ENCODE measurements around the gene FCSK. TPM values are rescaled to one million over a fixed set of nuclear protein-coding genes. Genes with fewer than 3 reads are reported as not detected.

FCSK gene
- total RNA-seq, 1 donor: 11.9 TPM

- Histone ChIP-seq H3K4me3 (ENCODE audit: insufficient read depth, low read length) (no peak overlapping the region), H3K36me3 (ENCODE audit: insufficient read depth, low read length) (peaks cover 4% of the 10 kb centered on the region), H3K79me2 (ENCODE audit: insufficient read depth, low read length) (peaks cover 68% of the 10 kb centered on the region), H3K4me1 (ENCODE audit: insufficient read depth, low read length) (peaks cover 3% of the 10 kb centered on the region), H3K4me2 (ENCODE audit: insufficient read depth, low read length) (no peak overlapping the region), H3K27me3 (ENCODE audit: insufficient read depth, low read length) (no peaks in the 10 kb centered on the region), H3K27ac (ENCODE audit: low read depth, low read length) (no peak overlapping the region), H2AFZ (ENCODE audit: low read length) (no peak overlapping the region), H4K20me1 (ENCODE audit: insufficient read depth, low read length) (peaks cover 53% of the 10 kb centered on the region), H3K9me3 (ENCODE audit: low read depth, low read length) (no peaks in the 10 kb centered on the region)
- TF ChIP-seq CTCF (IDR thresholded peaks at IDR 0.05; ENCODE audit: extremely low read depth, low read depth, low read length): no peak
- DNase-seq (ENCODE audit: insufficient read length, low spot score, missing footprints): peak; percentile 46
Measured at GRCh38 chr16:70418274-70418992, 36.0 kb upstream of the FCSK start.

GRCh38 chr16:70418993-70419318, 35.4 kb upstream of the FCSK start:
- Histone ChIP-seq H2AFZ (ENCODE audit: low read length) (no peak overlapping the region), H3K36me3 (ENCODE audit: insufficient read depth, low read length) (peaks cover 4% of the 10 kb centered on the region), H4K20me1 (ENCODE audit: insufficient read depth, low read length) (peaks cover 53% of the 10 kb centered on the region), H3K27me3 (ENCODE audit: insufficient read depth, low read length) (no peaks in the 10 kb centered on the region), H3K9me3 (ENCODE audit: low read depth, low read length) (no peaks in the 10 kb centered on the region), H3K4me2 (ENCODE audit: insufficient read depth, low read length) (no peak overlapping the region), H3K79me2 (ENCODE audit: insufficient read depth, low read length) (peaks cover 68% of the 10 kb centered on the region), H3K4me3 (ENCODE audit: insufficient read depth, low read length) (no peak overlapping the region), H3K27ac (ENCODE audit: low read depth, low read length) (no peak overlapping the region), H3K4me1 (ENCODE audit: insufficient read depth, low read length) (peaks cover 5% of the 10 kb centered on the region)
- DNase-seq (ENCODE audit: insufficient read length, low spot score, missing footprints): peak; percentile 29
- no peak for TF ChIP-seq CTCF (IDR thresholded peaks at IDR 0.05; ENCODE audit: extremely low read depth, low read depth, low read length)

GRCh38 chr16:70419384-70420327, 34.7 kb upstream of the FCSK start:
- Histone ChIP-seq H3K4me3 (ENCODE audit: insufficient read depth, low read length) (no peak overlapping the region), H2AFZ (ENCODE audit: low read length) (no peak overlapping the region), H3K27me3 (ENCODE audit: insufficient read depth, low read length) (no peaks in the 10 kb centered on the region), H3K4me1 (ENCODE audit: insufficient read depth, low read length) (peaks cover 5% of the 10 kb centered on the region), H3K36me3 (ENCODE audit: insufficient read depth, low read length) (peaks cover 4% of the 10 kb centered on the region), H3K4me2 (ENCODE audit: insufficient read depth, low read length) (no peak overlapping the region), H3K27ac (ENCODE audit: low read depth, low read length) (no peak overlapping the region), H4K20me1 (ENCODE audit: insufficient read depth, low read length) (peaks cover 50% of the 10 kb centered on the region), H3K9me3 (ENCODE audit: low read depth, low read length) (no peaks in the 10 kb centered on the region), H3K79me2 (ENCODE audit: insufficient read depth, low read length) (peaks cover 66% of the 10 kb centered on the region)
- TF ChIP-seq CTCF (IDR thresholded peaks at IDR 0.05; ENCODE audit: extremely low read depth, low read depth, low read length): no peak
- DNase-seq (ENCODE audit: insufficient read length, low spot score, missing footprints): peak; percentile 61

GRCh38 chr16:70421014-70421413, 33.4 kb upstream of the FCSK start:
- no peak for DNase-seq (ENCODE audit: insufficient read length, low spot score, missing footprints)
- no peak overlapping the region for H2AFZ ChIP-seq (ENCODE audit: low read length)
- no peaks in the 10 kb centered on the region for H3K27me3 ChIP-seq (ENCODE audit: insufficient read depth, low read length)
- peaks cover 4% of the 10 kb centered on the region for H3K36me3 ChIP-seq (ENCODE audit: insufficient read depth, low read length)
- peaks cover 61% of the 10 kb centered on the region for H4K20me1 ChIP-seq (ENCODE audit: insufficient read depth, low read length)
- no peak overlapping the region for H3K27ac ChIP-seq (ENCODE audit: low read depth, low read length)
- no peak for TF ChIP-seq CTCF (IDR thresholded peaks at IDR 0.05; ENCODE audit: extremely low read depth, low read depth, low read length)
- H3K9me3 ChIP-seq (ENCODE audit: low read depth, low read length): no peaks in the 10 kb centered on the region
- H3K4me1 ChIP-seq (ENCODE audit: insufficient read depth, low read length): peaks cover 5% of the 10 kb centered on the region
- peaks cover 77% of the 10 kb centered on the region for H3K79me2 ChIP-seq (ENCODE audit: insufficient read depth, low read length)
- H3K4me3 ChIP-seq (ENCODE audit: insufficient read depth, low read length): no peak overlapping the region
- H3K4me2 ChIP-seq (ENCODE audit: insufficient read depth, low read length): no peak overlapping the region
